Measurements from ENCODE around the gene PLCB4. TPM values are rescaled to one million over a fixed set of nuclear protein-coding genes. Genes with fewer than 3 reads are reported as not detected.

Gene PLCB4
- total RNA-seq, 1 donor from 2014 or later: 10.5 TPM

- Mint-ChIP-seq H3K4me1 (ENCODE audit: unreplicated experiment) (peaks cover 18% of the 10 kb centered on the region), H3K27ac (ENCODE audit: unreplicated experiment) (no peak overlapping the region), H3K36me3 (ENCODE audit: low read depth, unreplicated experiment) (no peaks in the 10 kb centered on the region), H3K27me3 (ENCODE audit: unreplicated experiment) (no peaks in the 10 kb centered on the region), H3K9me3 (ENCODE audit: unreplicated experiment) (no peaks in the 10 kb centered on the region), H3K4me3 (ENCODE audit: unreplicated experiment) (no peak overlapping the region)
- DNase-seq (ENCODE audit: low spot score): no peak
- TF ChIP-seq CTCF (IDR thresholded peaks at IDR 0.05; ENCODE audit: unreplicated experiment): no peak
Measured at GRCh38 chr20:9093218-9093957, 24.5 kb downstream of the PLCB4 start.

GRCh38 chr20:9099372-9099771 lies 30.5 kb downstream of the PLCB4 start:
- Mint-ChIP-seq H3K27me3 (ENCODE audit: unreplicated experiment) (no peaks in the 10 kb centered on the region), H3K9me3 (ENCODE audit: unreplicated experiment) (no peaks in the 10 kb centered on the region), H3K4me3 (ENCODE audit: unreplicated experiment) (no peak overlapping the region), H3K27ac (ENCODE audit: unreplicated experiment) (no peak overlapping the region), H3K36me3 (ENCODE audit: low read depth, unreplicated experiment) (no peaks in the 10 kb centered on the region), H3K4me1 (ENCODE audit: unreplicated experiment) (no peaks in the 10 kb centered on the region)
- TF ChIP-seq CTCF (IDR thresholded peaks at IDR 0.05; ENCODE audit: unreplicated experiment): no peak
- DNase-seq (ENCODE audit: low spot score): no peak

GRCh38 chr20:9100691-9101090 lies 31.8 kb downstream of the PLCB4 start:
- no peak overlapping the region for H3K4me3 Mint-ChIP-seq (ENCODE audit: unreplicated experiment)
- H3K36me3 Mint-ChIP-seq (ENCODE audit: low read depth, unreplicated experiment): no peaks in the 10 kb centered on the region
- H3K9me3 Mint-ChIP-seq (ENCODE audit: unreplicated experiment): no peaks in the 10 kb centered on the region
- DNase-seq (ENCODE audit: low spot score): no peak
- H3K4me1 Mint-ChIP-seq (ENCODE audit: unreplicated experiment): no peaks in the 10 kb centered on the region
- H3K27ac Mint-ChIP-seq (ENCODE audit: unreplicated experiment): no peak overlapping the region
- no peaks in the 10 kb centered on the region for H3K27me3 Mint-ChIP-seq (ENCODE audit: unreplicated experiment)
- TF ChIP-seq CTCF (IDR thresholded peaks at IDR 0.05; ENCODE audit: unreplicated experiment): no peak

GRCh38 chr20:9102456-9102855 lies 33.6 kb downstream of the PLCB4 start:
- Mint-ChIP-seq H3K27ac (ENCODE audit: unreplicated experiment) (no peak overlapping the region), H3K27me3 (ENCODE audit: unreplicated experiment) (no peaks in the 10 kb centered on the region), H3K9me3 (ENCODE audit: unreplicated experiment) (no peaks in the 10 kb centered on the region), H3K4me1 (ENCODE audit: unreplicated experiment) (no peaks in the 10 kb centered on the region), H3K36me3 (ENCODE audit: low read depth, unreplicated experiment) (no peaks in the 10 kb centered on the region), H3K4me3 (ENCODE audit: unreplicated experiment) (no peak overlapping the region)
- DNase-seq (ENCODE audit: low spot score): no peak
- no peak for TF ChIP-seq CTCF (IDR thresholded peaks at IDR 0.05; ENCODE audit: unreplicated experiment)

- Mint-ChIP-seq H3K4me1 (ENCODE audit: unreplicated experiment) (no peaks in the 10 kb centered on the region), H3K9me3 (ENCODE audit: unreplicated experiment) (no peaks in the 10 kb centered on the region)
Measured at GRCh38 chr20:9103955-9104354, 35.1 kb downstream of the PLCB4 start.

More at GRCh38 chr20:9103955-9104354, 35.1 kb downstream of the PLCB4 start:
- H3K27ac Mint-ChIP-seq (ENCODE audit: unreplicated experiment): no peak overlapping the region
- H3K27me3 Mint-ChIP-seq (ENCODE audit: unreplicated experiment): no peaks in the 10 kb centered on the region
- no peak for DNase-seq (ENCODE audit: low spot score)
- H3K4me3 Mint-ChIP-seq (ENCODE audit: unreplicated experiment): no peak overlapping the region
- TF ChIP-seq CTCF (IDR thresholded peaks at IDR 0.05; ENCODE audit: unreplicated experiment): no peak
- no peaks in the 10 kb centered on the region for H3K36me3 Mint-ChIP-seq (ENCODE audit: low read depth, unreplicated experiment)

Measured in endothelial cell (in vitro differentiated cells).